SK-N-SH (cell line): Measurements from ENCODE around the gene XRN2.

Experiments used
- EP300 ChIP-seq, 2 experiments: IDR thresholded peaks; 2 replicates each; pipeline versions ENCODE4 v1.4.0 to v1.6.1; 2012; ENCODE audit warnings: borderline replicate concordance in 1 of 2, low read depth in 1 of 2, low read length in 1 of 2
- JUND ChIP-seq: IDR thresholded peaks from 2 replicates; pipeline ENCODE4 v1.4.0; 2012
- POLR2AphosphoS5 ChIP-seq: IDR thresholded peaks from 2 replicates; pipeline ENCODE4 v1.6.1; 2012; ENCODE audit warnings: low read depth, low read length
- RAD21 ChIP-seq: IDR thresholded peaks from 2 replicates; pipeline ENCODE4 v1.6.1; 2012; ENCODE audit warnings: mild to moderate bottlenecking, low read length
- TF ChIP-seq, protein P1 (sequence below): fragments of 200-600 bp; sonication (generic); IDR thresholded peaks from 2 replicates; pipeline ENCODE4 v1.6.1; 2017; ENCODE audit warnings: antibody characterized with exemption, mild to moderate bottlenecking, moderate library complexity
- TF ChIP-seq, protein P2 (sequence below): IDR thresholded peaks from 2 replicates; pipeline ENCODE4 v1.4.0; 2012; ENCODE audit warnings: low read depth, borderline replicate concordance
- TF ChIP-seq, protein P3 (sequence below): fragments of 150-350 bp; IDR thresholded peaks from 2 replicates; pipeline ENCODE4 v1.6.1; 2016; ENCODE audit warnings: mild to moderate bottlenecking, low read depth, low read length
- TF ChIP-seq, protein P4 (sequence below): IDR thresholded peaks from 2 replicates; pipeline ENCODE4 v1.4.0; 2012; ENCODE audit warnings: low read depth
- TF ChIP-seq, protein P5 (sequence below): IDR thresholded peaks from 2 replicates; pipeline ENCODE4 v1.6.1; 2012; ENCODE audit warnings: mild to moderate bottlenecking, low read depth, low read length, moderate library complexity

DNA sequence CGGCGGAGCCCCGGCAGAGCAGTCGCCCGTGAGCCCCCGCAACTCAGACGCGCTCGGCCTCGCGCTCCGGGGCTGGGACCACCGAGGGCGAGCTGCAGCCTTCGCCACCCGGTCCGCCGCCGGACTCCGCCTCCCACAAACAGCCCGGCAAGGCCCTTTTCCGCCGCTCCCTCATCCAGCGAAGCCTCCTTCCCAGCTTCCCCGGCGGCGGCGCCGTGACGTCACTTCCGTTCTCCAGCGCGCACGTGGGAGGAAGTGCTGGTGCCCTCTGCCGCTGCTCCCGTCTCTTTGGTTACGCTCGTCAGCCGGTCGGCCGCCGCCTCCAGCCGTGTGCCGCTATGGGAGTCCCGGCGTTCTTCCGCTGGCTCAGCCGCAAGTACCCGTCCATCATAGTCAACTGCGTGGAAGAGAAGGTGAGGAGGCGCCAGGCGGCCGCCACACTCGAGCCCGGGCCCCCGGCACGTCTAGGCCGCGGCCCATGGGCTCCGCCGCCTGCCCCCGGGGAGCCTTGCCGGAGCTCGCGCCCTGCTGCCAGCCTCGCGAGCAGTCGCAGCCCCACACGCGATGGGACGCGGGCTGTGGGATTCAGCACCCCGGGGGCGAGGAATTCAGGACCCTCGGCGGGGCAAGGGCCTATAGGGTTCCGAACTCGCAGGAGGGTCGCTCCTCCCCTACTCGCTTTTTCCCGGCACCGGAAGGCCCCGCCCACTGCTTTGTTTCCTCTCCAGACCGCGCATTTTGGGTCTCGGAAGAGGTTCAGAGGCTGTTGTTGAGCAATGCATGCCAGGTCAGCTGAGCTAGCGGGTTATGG lies at the start of gene XRN2:
- TF ChIP-seq, protein P1, sequence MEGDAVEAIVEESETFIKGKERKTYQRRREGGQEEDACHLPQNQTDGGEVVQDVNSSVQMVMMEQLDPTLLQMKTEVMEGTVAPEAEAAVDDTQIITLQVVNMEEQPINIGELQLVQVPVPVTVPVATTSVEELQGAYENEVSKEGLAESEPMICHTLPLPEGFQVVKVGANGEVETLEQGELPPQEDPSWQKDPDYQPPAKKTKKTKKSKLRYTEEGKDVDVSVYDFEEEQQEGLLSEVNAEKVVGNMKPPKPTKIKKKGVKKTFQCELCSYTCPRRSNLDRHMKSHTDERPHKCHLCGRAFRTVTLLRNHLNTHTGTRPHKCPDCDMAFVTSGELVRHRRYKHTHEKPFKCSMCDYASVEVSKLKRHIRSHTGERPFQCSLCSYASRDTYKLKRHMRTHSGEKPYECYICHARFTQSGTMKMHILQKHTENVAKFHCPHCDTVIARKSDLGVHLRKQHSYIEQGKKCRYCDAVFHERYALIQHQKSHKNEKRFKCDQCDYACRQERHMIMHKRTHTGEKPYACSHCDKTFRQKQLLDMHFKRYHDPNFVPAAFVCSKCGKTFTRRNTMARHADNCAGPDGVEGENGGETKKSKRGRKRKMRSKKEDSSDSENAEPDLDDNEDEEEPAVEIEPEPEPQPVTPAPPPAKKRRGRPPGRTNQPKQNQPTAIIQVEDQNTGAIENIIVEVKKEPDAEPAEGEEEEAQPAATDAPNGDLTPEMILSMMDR = 0 out of 2 replicates have a peak, but pooled peaks have one; percentile 11
- TF ChIP-seq RAD21 (no peak), JUND (no peak), EP300 (IDR thresholded peaks at IDR 0.05; ENCODE audit: borderline replicate concordance in 1 of 2, low read depth in 1 of 2, low read length in 1 of 2) (no peak), POLR2AphosphoS5 (peak; percentile 95)
- TF ChIP-seq, protein P2, sequence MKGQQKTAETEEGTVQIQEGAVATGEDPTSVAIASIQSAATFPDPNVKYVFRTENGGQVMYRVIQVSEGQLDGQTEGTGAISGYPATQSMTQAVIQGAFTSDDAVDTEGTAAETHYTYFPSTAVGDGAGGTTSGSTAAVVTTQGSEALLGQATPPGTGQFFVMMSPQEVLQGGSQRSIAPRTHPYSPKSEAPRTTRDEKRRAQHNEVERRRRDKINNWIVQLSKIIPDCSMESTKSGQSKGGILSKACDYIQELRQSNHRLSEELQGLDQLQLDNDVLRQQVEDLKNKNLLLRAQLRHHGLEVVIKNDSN = peak; percentile 93
- TF ChIP-seq, protein P3, sequence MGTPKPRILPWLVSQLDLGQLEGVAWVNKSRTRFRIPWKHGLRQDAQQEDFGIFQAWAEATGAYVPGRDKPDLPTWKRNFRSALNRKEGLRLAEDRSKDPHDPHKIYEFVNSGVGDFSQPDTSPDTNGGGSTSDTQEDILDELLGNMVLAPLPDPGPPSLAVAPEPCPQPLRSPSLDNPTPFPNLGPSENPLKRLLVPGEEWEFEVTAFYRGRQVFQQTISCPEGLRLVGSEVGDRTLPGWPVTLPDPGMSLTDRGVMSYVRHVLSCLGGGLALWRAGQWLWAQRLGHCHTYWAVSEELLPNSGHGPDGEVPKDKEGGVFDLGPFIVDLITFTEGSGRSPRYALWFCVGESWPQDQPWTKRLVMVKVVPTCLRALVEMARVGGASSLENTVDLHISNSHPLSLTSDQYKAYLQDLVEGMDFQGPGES = no peak
- TF ChIP-seq, protein P4, sequence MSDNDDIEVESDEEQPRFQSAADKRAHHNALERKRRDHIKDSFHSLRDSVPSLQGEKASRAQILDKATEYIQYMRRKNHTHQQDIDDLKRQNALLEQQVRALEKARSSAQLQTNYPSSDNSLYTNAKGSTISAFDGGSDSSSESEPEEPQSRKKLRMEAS = peak; percentile 98
- TF ChIP-seq, protein P5, sequence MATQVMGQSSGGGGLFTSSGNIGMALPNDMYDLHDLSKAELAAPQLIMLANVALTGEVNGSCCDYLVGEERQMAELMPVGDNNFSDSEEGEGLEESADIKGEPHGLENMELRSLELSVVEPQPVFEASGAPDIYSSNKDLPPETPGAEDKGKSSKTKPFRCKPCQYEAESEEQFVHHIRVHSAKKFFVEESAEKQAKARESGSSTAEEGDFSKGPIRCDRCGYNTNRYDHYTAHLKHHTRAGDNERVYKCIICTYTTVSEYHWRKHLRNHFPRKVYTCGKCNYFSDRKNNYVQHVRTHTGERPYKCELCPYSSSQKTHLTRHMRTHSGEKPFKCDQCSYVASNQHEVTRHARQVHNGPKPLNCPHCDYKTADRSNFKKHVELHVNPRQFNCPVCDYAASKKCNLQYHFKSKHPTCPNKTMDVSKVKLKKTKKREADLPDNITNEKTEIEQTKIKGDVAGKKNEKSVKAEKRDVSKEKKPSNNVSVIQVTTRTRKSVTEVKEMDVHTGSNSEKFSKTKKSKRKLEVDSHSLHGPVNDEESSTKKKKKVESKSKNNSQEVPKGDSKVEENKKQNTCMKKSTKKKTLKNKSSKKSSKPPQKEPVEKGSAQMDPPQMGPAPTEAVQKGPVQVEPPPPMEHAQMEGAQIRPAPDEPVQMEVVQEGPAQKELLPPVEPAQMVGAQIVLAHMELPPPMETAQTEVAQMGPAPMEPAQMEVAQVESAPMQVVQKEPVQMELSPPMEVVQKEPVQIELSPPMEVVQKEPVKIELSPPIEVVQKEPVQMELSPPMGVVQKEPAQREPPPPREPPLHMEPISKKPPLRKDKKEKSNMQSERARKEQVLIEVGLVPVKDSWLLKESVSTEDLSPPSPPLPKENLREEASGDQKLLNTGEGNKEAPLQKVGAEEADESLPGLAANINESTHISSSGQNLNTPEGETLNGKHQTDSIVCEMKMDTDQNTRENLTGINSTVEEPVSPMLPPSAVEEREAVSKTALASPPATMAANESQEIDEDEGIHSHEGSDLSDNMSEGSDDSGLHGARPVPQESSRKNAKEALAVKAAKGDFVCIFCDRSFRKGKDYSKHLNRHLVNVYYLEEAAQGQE = no peak
